ENCODE measurements around the gene COX7A2. TPM values are rescaled to one million over a fixed set of nuclear protein-coding genes. Genes with fewer than 3 reads are reported as not detected.
A peak's percentile ranks its signal among the peaks of the same experiment; 100 is the strongest.

Gene COX7A2
- total RNA-seq, 1 experiment from 2014 or later: 516 TPM

- Mint-ChIP-seq H3K4me1 (peaks cover 29 to 35% of the 10 kb centered on the region in 2 experiments), H3K9me3 (no peaks in the 10 kb centered on the region), H3K27me3 (ENCODE audit: low read depth) (no peaks in the 10 kb centered on the region), H3K4me3 (no peak overlapping the region), H3K27ac (peak overlapping the region in 1 of 3 experiments; percentile 12; a peak in 1 of 7 replicates), H3K36me3 (ENCODE audit: insufficient read depth in 1 of 3, low read depth in 3 of 3) (peaks cover 0 to 4% (median 2%) of the 10 kb centered on the region in 3 experiments; a peak in 2 of 7 replicates)
- Histone ChIP-seq H4K91ac (ENCODE audit: insufficient read length, low read depth, low read length) (no peak overlapping the region), H3K23ac (ENCODE audit: insufficient read length, low read depth, low read length) (no peak overlapping the region), H3K27ac (ENCODE audit: insufficient read length, low read depth, low read length) (no peak overlapping the region), H2AK5ac (ENCODE audit: insufficient read length, low read length) (no peak overlapping the region), H3K79me2 (ENCODE audit: insufficient read depth, low read length) (peaks cover 6% of the 10 kb centered on the region; the same call in 1 of the 2 replicates), H3K9ac (ENCODE audit: extremely low read depth, insufficient read length, low read length) (no peak overlapping the region), H3K18ac (ENCODE audit: insufficient read length, low read depth, low read length) (no peak overlapping the region), H3K56ac (ENCODE audit: insufficient read length, low read depth, low read length) (no peak overlapping the region), H2BK12ac (ENCODE audit: insufficient read length, low read depth, low read length) (no peak overlapping the region), H3K14ac (ENCODE audit: insufficient read depth, low read length) (no peak overlapping the region), H2BK5ac (ENCODE audit: insufficient read length, low read length) (no peak overlapping the region), H3K4me2 (ENCODE audit: insufficient read depth, insufficient read length, low read length) (no peak overlapping the region), H4K20me1 (ENCODE audit: control insufficient read depth, insufficient read depth, insufficient read length) (no peaks in the 10 kb centered on the region), H3K27me3 (ENCODE audit: insufficient read depth, low read length) (no peaks in the 10 kb centered on the region), H2BK15ac (ENCODE audit: low read depth, low read length) (no peak overlapping the region), H2BK120ac (ENCODE audit: low read depth, low read length, poor library complexity, severe bottlenecking) (no peak overlapping the region), H3K9me3 (ENCODE audit: control insufficient read depth, low read depth, low read length) (no peaks in the 10 kb centered on the region), H3K4ac (ENCODE audit: low read depth, low read length) (no peak overlapping the region), H3K4me1 (ENCODE audit: insufficient read depth, low read length) (peaks cover 2% of the 10 kb centered on the region; the same call in 1 of the 2 replicates), H4K5ac (ENCODE audit: insufficient read length, low read depth, low read length) (no peak overlapping the region), H2BK20ac (ENCODE audit: low read depth, low read length, poor library complexity, severe bottlenecking) (no peak overlapping the region), H3T11ph (ENCODE audit: low read length) (no peak overlapping the region), H3K79me1 (ENCODE audit: insufficient read depth, low read depth, low read length, poor library complexity, severe bottlenecking) (no peaks in the 10 kb centered on the region), H2AFZ (ENCODE audit: low read length) (no peak overlapping the region), H3K23me2 (ENCODE audit: insufficient read length, low read depth, low read length, poor library complexity, severe bottlenecking) (no peaks in the 10 kb centered on the region), H4K8ac (replicated peaks; ENCODE audit: insufficient read length, low read depth, low read length) (no peak overlapping the region)
- DNase-seq: no peak
- no CpG with 5 or more reads among the region's 1 CpG for WGBS (ENCODE audit: extremely low coverage, insufficient read length, low lambda C conversion rate)
- TF ChIP-seq CTCF (conservative IDR thresholded peaks at IDR 0.05): no peak
These were observed 44.4 kb upstream of the COX7A2 start for GRCh38 chr6:75288023-75288422.
